Activated T-helper 1 cell treated with Interleukin-2 at 50 U/mL for 16 hours (primary cell): Measurements from ENCODE around the gene S1PR2.

ENCODE experiments used
- DNase-seq: peaks from one replicate; pipeline ENCODE4 v3.0.0-alpha.2; 2020; ENCODE audit warnings: low read depth

S1PR2 gene, protein sequence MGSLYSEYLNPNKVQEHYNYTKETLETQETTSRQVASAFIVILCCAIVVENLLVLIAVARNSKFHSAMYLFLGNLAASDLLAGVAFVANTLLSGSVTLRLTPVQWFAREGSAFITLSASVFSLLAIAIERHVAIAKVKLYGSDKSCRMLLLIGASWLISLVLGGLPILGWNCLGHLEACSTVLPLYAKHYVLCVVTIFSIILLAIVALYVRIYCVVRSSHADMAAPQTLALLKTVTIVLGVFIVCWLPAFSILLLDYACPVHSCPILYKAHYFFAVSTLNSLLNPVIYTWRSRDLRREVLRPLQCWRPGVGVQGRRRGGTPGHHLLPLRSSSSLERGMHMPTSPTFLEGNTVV

DNA sequence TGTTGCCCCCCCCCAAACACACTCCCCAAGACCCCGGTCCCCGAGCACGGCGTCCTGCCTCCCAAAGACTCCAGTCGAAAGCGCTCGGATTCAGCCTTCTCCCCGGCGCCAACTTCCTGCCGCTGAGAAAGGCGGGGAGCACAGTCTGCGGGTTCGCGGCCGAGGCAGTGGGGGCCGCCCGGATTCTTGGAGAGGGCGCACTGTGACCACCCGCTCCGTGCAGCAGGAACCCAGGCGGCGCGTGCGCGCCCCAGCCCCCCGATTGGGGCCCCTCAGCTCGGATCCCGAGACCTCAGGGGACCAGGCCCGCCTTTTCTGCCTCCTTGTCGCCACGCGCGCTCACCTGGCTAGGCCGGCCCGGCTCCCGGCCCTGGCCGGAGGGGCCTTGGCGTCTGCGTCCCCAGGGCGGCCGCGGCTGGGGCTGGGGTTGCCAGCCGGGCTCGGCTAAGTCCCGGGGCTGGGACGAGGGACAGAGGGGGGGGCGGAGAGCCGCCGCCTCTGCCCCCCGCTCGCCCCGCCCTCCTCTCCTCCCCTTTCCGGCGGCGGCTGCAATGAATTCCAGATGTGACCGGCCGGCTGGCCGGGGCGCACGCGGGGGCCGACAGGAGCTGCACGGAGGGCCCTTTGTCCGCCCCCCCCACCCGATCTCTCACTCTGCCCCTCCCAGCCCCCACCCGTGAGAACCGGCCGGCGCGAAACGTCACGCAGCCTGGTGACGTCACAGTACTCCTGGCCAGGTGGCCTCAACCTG is at the start of gene S1PR2:
Gene S1PR2, minus strand, starts transcription at position 471 of the 751 bp plus-strand sequence. CDS start 6,426 bp downstream, outside the sequence.
- DNase-seq = peak; percentile 51

DNA sequence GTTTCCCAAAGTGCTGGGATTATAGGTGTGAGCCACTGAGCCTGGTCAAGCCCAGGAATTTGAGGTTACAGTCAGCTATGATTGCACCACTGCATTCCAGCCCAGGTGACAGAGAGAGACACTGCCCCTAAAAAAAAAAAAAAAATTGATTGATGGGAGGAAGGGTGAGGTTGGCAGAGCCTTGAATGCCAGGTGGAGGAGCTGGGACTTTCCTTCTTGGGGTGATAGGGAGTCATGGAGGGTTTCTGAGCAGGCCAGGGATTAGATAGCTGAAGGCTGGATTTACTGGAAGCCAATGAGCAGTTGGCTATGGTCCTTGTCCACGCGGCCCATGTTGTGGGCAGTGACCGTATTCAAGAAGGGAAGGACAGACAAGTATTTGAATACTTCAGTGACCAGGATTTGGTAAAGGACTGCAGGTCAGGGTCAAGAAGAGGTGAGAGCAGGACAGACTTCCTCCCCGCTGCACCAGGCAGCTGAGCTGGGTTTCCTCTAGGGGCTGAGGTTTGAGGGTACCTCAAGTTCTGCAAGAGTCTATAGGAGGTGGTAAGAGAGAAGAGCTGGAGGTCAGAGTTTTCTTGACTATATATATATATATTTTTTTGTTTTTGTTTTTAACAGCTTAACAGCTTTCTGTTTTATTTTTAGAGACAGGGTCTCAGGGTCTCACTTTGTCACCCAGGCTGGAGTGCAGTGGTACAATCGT is 48.8 kb upstream of the S1PR2 start:
- DNase-seq = no peak

DNA sequence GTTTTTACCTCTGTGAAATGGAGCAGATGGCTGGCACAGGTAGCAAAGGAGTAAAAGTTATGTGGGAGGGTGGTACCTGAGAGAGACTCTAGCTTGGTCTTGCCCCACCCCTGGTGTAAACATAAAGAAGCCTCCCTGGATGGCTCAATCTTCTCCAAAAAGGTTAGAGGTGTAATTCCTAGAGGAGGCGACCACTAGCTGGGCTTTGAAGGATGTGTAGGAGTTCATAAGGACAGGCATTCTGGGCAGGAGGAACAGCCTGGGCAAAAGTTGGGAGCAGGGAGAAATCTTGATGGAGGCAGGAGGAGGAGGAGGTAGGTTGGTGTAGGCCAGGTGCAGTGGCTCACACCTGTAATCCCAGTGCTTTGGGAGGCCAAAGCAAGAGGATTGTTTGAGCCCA is 47.8 kb upstream of the S1PR2 start:
- no peak for DNase-seq

DNA sequence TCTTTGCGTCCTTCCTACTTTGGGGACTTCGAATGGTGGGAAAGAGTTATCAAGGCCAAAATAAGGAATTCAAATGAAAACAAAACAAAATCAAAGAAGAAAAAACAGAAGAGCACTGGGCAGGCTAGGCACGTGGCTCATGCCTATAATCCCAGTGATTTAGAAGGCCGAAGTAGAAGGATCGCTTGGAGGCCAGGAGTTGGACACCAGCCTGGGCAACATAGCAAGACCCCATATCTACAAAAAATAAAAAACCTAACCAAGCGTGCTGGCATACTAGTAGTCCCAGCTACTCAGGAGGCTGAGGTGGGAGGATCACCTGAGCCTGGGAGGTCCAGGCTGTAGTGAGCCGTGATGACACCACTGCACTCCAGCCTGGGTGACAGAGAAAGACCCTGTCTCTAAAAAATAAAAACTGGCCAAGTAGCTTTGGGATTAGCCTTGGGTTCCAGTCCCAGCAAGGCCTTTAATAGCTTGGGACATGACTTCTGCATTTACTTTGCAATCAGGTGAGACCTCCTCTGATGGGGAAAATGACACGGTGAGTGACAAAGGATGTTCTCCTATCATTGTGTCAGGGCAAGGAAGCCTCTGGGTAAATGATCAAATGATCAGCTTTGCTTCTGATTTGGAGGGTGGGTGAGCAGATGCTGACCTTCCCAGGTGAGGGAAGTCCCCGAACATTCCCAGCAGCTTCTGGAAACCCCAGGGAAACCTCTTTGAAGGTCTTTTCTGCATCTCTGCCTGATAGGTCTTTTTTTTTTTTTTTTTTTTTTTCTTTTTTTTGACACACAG is 46.9 kb upstream of the S1PR2 start:
- no peak for DNase-seq

DNA sequence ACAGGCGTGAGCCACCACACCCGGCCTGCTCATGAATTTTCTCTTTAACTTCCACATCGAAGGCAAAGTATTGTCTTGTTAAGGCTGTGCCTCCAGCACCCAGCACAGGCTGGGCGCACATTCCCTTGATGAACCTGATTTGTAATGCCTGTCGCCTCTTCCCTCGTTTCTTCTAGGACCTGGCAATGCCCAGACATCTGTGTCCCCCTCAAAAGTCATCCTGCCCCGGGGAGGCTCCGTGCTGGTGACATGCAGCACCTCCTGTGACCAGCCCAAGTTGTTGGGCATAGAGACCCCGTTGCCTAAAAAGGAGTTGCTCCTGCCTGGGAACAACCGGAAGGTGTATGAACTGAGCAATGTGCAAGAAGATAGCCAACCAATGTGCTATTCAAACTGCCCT is 43.5 kb upstream of the S1PR2 start:
- DNase-seq = no peak

DNA sequence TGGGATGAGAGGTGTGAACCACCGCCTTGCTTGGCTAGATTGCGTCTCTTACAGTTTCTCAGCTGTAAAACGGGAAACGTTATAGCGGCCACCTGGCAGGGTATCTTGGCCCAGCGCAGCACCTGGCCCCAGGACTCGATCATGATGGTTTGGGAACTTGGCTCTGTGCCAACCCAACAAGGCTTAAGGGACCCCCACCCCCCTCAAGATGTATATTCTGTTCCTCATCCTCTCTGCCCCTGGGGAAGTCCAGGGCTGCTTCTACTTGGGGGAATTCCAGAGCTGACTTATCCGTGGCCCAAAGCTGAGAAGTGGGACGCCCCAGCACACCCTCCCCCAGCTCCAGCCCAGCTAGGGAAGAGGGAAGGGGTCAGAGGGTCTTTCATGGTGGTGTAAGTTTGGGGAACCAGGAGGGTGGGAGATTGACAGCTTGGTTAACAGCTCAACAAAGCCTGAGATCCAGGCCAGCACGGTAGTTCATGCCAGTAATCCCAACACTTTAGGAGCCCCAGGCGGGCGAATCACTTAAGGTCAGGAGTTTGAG is 40.5 kb upstream of the S1PR2 start:
- DNase-seq = no peak

DNA sequence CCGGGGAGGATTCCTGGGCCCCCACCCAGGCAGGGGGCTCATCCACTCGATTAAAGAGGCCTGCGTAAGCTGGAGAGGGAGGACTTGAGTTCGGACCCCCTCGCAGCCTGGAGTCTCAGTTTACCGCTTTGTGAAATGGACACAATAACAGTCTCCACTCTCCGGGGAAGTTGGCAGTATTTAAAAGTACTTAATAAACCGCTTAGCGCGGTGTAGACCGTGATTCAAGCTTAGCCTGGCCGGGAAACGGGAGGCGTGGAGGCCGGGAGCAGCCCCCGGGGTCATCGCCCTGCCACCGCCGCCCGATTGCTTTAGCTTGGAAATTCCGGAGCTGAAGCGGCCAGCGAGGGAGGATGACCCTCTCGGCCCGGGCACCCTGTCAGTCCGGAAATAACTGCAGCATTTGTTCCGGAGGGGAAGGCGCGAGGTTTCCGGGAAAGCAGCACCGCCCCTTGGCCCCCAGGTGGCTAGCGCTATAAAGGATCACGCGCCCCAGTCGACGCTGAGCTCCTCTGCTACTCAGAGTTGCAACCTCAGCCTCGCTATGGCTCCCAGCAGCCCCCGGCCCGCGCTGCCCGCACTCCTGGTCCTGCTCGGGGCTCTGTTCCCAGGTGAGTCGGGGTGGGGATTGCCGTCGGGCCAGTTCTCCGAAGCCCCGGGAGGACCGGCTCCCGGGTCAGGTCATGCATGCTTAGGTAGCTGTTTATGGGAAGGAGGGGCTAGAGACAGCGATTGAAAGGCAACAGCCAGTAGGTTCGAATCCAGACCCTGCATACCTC is 39.7 kb upstream of the S1PR2 start, which contains the start of gene ICAM1:
Gene ICAM1, plus strand, starts transcription at position 505 of the 779 bp plus-strand sequence. Its CDS starts 40 bp downstream, at position 545.
- peak; percentile 57 for DNase-seq

DNA sequence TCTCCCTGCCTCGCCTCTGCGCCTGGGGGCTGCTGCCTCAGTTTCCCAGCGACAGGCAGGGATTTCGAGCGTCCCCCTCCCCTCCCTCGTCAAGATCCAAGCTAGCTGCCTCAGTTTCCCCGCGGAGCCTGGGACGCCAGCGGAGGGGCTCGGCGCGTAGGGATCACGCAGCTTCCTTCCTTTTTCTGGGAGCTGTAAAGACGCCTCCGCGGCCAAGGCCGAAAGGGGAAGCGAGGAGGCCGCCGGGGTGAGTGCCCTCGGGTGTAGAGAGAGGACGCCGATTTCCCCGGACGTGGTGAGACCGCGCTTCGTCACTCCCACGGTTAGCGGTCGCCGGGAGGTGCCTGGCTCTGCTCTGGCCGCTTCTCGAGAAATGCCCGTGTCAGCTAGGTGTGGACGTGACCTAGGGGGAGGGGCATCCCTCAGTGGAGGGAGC is 39.1 kb upstream of the S1PR2 start:
- peak; percentile 55 for DNase-seq

DNA sequence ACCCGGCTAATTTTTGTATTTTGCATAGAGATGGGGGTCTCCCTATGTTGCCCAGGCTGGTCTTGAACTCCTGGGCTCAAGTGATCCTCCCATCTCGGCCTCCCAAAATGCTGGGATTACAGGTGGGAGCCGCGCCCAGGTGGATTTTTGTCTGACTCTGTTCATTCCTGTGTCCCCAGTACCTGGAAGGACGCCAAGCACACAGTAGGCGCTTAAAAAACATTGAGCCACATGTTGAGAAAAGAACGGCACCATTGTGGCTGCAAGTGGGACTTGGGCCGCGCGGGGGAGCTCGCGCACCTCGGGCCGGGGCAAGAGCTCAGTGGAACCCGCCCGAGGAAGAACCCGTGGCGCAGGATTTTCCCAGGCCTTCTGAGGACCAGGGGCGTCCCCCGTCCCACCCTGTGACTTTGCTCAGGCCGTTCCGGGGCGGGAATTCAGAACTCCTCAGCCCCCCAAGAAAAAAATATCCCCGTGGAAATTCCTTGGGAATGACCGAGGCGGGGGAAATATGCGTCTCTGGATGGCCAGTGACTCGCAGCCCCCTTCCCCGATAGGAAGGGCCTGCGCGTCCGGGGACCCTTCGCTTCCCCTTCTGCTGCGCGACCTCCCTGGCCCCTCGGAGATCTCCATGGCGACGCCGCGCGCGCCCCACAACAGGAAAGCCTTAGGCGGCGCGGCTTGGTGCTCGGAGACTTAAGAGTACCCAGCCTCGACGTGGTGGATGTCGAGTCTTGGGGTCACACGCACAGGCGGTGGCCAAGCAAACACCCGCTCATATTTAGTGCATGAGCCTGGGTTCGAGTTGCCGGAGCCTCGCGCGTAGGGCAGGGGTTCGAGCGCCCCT is 38.4 kb upstream of the S1PR2 start:
- DNase-seq = peak; percentile 74

DNA sequence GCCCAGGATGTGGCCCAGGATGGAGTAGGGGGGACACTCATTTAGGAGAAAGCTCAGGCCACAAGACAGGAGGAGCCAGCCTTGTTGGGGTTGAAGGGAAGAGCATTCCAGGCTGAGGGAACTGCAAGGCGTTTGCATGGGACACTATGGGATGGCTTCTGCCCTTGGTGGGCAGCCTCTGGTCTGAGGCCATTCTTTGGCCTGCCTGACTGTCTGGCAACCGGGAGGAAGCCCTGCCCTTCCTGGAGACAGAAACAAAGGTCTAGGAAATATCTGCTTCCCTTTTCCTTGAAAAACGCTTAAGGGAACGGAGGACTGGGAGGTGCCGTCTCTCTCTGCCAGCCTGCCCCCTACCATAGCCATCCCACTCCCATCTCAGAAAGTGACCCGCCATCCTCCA is 36.9 kb upstream of the S1PR2 start:
- no peak for DNase-seq

DNA sequence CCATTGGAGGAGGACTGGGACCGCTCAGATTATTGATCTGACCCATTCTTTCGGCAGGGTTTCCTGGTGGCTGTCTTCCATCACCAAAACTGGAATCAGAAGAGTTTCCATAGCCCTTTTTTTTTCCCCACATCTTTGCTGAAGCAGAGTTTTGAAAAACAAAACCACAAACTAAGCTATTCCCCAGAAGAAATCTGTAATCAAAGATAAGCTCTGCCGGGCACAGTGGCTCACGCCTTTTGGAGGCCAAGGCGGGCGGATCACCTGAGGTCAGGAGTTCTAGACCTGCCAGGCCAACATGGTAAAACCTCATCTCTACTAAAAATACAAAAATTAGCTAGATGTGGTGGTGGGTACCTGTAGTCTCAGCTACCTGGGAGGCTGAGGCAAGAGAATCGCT is 35.6 kb upstream of the S1PR2 start:
- no peak for DNase-seq

DNA sequence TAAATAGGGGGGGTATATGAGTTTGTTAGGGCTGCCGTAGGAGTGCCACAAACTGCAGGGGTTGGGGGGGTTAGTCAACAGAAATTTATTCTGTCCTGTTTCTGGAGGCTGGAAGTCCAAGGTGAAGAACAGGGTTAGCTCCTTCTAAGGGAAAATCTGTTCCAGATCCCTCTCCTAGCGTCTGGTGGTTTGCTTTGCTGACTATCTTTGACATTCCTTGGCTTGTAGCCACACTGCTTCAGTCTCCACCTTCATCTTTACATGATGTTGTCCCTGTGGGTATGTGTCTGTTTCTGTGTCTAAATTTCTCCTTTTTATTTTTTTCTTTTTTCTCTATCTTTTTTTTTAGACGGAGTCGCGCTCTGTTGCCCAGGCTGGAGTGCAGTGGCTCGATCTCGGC is 31.6 kb upstream of the S1PR2 start:
- DNase-seq = no peak

DNA sequence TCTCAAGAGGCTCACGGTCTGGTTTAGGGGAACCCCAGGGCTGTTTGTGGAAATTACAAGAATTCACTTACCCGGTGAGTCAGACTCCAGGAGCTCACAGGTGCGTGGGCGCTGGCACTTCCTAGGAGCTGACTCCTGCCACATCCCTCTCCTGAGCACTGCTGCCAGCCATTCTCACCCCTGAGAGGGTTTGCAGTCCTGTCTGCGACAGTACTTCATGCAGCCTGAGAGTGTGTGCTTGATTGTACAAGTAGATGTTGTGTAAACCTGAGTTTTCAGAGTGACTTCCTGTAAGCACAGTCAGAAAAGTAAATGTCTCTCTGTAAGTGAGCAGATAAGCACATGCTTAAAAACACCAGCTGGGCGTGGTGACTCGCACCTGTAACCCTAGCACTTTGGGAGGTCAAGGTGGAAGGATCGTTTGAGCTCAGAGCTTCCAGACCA is 29.0 kb upstream of the S1PR2 start:
- DNase-seq = no peak

DNA sequence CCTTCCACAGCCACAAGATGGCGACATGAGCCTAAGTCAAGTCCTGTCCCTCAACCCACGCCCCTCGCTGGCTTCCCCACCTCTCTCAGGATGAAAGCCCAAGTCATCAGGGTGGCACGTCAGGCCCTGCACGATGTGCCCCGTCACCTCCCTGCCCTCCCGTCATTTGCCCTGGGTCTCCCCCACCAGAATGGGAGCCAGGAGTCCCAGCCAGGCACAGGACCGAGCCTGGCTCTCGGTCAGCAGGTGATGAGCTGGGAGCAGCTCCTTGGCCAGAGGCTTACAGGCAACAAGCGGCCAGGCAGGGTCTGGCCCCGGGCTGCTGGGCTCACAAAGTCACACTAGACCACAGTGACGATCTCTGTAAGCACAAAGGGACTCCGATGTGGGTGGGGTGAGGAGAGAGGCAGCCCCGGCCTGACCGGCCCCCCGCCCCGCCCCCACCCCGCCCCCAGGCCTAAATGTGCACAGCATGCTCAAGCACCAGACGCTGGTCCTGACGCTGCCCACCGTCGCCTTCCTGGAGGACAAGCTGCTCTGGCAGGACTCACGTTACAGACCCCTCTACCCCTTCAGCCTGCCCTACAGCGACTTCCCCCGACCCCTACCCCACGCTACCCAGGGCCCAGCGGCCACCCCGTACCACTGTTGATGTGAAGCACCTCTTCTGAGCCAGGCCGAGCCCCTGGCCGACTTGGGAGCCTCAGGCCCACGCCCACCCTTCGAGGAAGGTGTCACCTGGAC is 28.2 kb upstream of the S1PR2 start:
- DNase-seq = peak; percentile 67

DNA sequence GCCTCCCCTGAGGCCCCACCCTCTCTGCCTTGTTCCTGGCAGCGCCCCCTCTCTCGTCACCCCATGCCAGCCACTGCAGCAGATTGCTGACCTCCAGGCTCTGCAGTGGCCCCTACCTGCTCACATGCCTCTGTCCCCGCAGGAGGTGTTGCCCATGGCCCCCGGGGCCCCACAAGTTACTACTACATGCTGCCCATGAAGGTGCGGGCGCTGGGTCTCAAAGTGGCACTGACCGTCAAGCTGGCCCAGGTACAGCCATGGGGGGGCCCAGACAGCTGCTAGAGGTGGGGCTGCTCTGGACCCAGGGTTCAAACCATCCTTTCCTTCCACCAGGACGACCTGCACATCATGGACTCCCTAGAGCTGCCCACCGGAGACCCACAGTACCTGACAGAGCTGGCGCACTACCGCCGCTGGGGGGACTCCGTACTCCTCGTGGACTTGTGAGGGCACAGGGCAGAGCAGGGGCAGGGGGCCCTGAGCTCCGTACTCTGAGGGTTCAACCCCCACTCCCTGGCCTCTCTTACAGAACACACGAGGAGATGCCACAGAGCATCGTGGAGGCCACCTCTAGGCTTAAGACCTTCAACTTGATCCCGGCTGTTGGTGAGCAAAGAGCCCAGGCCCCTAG is 27.1 kb upstream of the S1PR2 start:
- DNase-seq = no peak

DNA sequence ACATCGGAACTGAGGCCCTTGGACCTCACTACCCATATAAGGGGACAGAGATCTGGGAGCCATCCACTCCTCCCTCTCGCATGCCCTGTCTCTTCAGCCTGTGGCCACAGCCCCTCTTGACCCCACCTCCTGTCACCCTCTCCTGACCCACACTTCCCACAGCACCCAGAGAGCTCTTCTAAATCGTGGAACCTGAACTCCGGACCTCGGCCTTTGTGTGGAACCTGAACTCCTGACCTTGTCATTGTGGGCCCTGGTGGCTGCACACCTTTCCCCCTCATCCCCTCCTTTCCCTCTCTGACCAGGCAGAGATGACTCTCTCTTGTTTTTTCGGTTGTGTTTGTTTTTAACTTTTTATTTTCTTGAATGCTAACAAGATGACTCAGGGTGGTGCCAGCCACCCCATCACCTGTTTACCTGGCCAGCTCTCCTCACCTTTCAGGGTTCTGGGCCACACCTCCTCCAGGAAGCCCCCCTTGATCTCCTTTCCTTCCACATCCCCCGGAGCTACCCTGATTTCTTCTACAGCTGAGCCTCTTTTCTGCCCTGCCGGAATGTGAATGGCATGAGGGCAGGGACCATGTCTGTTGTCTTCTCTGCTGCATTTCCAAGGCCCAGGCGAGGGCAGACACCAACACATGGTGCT is 26.0 kb upstream of the S1PR2 start:
- DNase-seq = no peak

DNA sequence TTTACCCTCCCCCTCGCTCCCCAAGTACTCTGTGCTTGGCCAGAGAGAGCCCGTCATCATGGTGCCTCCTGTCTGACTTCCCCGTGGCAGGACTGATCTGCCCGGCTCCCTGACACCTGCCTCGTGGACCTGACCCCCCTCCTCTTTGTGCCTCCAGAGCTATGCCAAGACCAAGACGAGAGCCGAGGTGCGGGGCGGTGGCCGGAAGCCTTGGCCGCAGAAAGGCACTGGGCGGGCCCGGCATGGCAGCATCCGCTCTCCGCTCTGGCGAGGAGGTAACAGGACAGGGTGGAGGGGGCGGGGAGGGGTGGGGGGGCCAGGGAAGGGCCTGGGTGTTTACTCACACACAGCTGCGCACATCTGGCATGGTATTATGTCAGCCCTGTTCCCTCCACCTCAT is 25.4 kb upstream of the S1PR2 start:
- DNase-seq = no peak

DNA sequence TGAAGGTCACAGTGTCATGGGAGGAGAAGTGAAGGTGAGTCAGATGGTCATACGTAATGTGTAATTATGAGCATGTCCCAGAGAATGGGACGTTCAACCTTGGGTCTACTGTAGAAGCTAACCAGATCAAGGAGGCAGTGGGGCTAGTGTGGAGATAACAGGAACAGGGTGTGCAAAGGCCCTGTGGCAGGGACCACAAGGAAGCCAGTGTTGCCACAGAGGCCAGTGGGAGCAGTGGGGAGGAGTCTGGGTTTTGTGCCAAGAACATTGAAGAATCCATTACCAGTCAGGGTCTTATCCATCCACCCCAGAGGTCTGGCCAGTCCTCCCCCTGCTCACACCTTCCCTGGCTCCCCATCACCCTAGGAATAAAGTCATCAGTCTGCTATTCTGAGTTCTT is 24.2 kb upstream of the S1PR2 start:
- no peak for DNase-seq
